ENCODE measurements around the gene SHISAL1.

The SHISAL1 gene

GRCh38 chr22:44341431-44342346 is 28.9 kb upstream of the SHISAL1 start:
- no peak for DNase-seq

DNA sequence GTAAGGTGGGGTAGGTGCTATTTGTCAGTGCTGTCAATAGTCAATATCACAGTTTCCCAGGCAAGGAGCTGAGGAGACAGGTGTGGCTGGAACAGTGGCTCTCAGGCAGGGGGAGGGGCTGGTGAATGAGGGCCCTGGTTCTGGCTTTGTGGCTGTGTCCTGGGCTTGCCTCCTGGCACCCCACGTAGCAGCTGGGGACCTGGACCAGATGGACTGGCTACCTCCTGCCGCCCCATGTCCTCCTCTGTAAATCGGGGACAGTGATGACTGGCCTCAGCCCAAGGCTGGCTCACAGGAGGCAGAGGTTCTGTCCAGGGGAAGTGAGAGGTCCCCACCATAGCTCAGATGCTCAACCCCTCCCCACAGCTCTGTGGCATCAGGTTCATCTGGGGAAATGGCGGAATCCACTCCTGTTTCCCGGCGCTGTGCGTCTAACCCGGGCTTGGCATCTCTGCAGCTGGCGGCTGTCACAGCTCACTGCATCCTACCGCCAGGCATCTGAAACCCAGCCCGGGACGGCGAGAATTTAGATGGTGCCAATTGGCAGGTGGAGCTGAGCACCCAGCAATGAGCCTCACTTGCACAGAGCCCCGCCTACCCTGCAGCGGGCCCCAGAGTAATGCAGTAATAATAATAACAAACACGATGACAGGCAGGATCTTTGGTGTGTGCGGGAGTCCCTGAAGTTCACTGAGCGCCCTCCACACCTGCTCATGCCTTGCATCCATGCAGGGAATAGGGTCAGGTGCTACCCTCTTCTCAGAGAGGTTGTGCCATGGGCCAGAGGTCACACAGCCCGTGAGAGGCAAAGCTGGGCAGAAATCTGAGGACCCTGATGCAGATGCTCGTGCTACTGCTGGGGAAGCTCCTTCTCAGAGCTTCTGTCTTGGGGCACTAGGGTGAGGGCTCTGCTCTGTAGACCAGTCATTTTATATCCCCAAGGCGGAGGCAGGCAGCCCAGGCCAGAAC is 27.8 kb upstream of the SHISAL1 start:
- DNase-seq: no peak

DNA sequence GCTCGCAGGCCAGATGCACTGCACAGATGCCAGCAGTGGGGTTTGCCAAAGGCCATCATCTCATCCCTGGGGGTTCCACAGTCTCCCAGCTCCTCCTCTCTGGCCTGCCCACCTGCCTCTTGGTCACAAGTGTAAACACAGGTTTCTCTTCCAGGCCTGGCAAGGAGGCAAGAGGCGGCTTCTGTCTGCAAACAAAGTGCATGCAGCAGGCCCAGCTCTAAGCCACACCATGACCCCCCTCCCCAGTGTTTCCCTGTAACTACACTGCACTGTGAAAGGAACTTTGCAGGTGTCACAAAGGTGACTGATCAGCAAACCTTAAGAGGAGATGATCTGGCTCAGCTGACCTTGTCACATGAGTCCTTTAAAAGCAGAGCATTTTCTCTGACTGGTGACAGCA is 26.2 kb upstream of the SHISAL1 start:
- no peak for DNase-seq

DNA sequence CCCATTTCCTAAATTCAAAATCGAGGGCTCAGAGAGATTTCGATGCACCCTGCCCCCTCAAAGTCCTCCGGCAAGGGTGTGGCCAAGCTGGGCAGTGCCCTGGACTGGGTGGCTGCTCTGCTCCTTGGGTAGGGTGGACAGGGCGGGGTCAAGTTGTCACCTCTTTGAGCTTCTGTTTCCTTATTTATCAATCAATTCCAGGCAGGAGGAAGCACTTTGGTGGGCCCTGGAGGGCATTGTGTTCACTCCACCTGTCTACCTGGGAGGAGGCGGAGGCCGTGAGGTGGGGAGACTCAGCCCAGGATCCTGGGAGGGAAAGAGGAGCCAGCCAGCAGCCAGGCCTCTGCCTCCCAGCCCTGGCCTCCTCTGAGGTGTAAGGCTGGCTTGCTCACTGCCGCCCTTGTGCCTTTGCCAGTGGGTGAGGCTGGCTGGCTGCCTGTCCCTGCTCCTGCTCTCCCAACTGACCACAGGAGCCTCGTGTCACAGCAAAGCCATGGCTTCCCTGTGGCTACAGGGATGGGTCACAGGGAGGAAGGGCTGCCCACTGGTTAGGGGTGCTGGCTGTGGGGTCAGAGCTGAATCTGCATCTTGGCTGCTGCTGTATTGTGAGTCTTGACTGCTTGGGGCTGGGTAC is 25.5 kb upstream of the SHISAL1 start:
- no peak for DNase-seq

GRCh38 chr22:44337678-44338004 is 24.9 kb upstream of the SHISAL1 start:
- DNase-seq: no peak

- DNase-seq: no peak
Measured at GRCh38 chr22:44336962-44337677, 24.4 kb upstream of the SHISAL1 start.

DNA sequence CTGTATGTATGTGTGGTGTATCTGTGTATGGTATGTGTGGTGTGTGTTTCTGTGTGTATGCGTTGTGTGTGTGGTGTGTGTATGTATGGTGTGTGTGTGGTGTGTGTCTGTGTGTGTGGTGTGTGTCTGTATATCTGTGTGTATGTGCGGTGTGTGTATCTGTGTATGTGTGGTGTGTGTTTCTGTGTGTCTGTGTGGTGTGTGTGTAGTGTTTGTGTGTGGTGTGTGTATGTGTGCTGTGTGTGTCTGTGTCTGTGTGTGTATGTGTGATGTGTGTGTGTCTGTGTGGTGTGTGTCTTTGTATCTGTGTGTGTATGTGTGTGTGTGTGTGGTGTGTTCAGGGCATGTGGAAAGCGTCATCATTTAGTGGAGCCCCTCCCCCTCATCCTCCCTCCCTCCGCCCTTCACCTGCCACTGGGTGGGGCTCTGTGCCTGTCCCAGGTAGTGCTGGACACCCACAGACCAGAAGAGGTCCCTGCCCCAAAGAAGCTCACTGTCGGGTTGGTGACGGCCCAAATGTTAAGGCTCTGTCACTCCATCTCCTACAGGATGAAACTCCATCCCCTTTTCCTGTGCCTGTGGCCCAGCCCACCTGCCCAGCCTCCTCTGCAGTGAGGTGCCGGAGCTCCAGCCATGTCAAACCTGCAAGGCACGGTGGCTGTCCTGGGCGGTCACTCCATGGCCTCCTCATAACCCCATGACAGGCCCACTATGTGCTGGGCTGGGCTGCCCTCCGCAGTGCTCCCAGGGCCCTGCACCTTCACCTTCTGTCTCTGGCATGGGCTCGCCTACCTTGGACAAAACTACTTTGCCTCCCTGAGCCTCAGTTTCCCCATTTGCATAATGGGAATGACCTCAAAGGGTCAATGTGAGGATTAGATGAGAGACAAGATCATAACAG is 23.4 kb upstream of the SHISAL1 start:
- peak; percentile 4 for DNase-seq

DNA sequence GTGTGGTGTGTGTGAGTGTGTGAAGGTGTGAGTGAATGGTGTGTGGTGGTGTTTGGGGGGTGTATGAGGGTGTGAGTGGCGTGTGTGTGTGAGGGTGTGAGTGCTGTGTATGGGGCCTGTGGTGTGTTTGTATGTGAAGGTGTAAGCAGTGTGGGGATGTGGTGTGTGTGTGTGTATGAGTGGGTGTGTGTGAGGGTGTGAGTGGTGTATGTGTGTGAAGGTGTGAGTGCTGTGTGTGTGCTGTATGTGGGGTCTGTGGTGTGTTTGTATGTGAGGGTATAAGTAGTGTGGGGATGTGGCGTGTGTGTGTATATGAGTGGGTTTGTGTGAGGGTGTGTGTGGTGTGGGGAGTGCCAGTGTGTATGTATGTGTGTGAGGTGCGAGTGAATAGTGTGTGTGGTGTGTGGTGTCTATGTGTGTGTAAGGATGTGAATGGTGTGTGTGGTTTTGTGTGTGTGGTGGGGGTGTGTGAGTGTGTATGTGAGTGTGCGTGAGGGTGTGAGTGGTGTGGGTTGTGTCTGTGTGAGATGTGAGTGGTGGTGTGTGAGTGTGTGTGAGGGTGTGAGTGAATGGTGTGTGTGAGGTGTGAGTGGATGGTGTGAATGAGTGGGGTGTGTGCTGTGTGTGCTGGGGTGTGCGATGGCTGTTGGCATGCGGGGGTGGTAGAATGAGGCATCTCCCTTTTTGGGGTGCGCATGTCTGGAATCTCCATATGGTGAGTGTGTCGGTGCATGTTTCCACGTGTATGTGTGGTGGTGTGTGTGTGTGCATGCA is 22.5 kb upstream of the SHISAL1 start:
- DNase-seq: no peak

DNA sequence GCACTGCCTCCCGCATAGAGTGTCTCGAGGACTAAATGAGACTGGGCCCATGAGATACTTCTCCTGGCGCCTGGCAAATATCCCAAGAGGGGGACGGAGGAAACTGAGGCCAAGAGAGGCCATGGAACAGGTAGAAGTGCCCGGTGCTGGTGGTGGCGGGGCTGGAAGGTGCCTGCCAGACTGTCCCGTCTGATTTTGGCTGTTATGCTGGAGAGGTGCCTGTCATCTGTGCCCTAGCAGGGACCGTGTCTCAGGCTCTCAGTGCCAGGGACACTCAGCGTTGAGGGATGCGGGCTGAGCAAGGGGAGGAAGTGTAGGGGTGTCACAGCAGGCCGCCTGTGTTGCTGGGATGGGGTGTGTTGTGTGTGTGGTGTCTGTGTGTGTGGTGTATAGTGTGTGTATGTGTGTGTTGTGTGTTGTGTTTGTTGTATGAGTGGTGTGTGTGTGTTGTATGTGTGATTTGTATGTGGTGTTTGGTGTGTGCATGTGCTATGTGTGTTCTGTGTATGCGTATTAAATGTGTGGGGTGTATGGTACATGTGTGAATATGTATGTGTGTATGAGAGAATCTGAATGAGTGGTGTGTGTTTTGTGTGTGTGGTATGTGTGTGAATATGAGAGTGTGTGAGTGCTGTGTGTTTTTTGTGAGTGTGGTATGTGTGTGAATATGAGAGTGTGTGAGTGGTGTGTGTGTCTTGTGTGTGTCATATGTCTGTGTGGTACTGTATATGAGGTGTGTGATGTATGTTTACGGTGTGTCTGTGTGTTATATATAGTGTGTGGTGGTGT is 21.3 kb upstream of the SHISAL1 start:
- no peak for DNase-seq

DNA sequence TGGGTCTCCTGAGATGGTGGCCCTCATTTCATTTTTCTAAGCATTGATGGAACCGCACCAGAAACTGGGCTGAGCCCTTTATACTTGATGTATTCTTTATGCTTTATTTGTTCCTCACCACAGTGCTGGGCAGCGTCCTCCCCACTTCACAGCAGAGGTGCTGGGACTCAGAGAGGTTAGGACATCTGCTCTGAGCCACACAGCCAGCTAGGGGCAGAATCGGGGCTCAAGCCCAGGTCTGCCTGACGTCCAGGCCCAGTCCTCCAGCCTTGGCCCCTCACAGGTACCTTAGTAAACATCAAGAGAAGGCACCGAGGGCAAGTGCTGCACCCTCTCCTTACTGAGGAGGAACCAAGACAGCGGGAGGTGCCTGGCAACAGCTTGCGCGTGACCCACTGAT is 20.2 kb upstream of the SHISAL1 start:
- no peak for DNase-seq

DNA sequence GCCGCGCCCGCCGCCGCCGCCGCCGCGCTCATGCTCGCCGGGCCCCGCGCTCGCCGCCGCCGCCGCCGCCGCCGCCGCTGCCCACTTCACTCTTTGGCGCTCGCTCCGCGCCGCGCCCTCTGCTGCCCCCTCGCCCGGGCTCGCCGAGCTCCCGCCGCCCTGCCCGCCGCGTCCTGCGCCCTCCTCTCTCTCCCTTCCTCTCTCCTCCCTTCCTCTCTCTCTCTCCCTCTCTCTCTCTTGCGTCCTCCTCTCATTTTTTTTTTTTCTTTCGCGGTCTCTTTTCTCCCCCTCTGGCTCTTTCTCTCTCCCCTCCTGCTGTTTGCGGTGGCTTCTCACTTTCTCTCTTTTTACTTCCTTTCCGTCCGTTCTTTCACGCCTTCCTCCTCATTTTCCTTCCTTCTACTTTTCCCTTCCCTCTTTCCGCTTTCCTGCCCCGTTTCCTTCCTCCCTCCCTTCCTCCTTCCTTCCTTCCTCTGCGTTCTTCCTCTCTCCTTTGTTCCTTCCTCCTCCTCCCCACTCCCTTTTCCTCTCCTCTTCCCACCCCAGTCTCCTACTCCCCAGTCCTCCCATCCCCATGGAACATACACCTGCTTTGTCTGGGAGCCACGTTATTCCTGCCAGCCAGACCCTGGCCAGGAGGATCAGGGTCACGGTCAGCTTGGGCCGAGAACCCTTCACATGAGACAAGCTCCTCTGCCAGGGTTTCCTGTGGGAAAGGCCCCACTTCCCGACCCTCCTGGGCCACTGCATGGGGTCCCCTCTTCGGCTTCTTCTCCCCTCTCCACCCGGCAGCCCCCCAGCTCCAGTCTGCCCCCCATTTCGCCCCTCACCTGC is 19.3 kb upstream of the SHISAL1 start:
- DNase-seq: no peak

- DNase-seq: no peak
Measured at GRCh38 chr22:44330744-44331660, 18.3 kb upstream of the SHISAL1 start.

- no peak for DNase-seq
Measured at GRCh38 chr22:44330188-44330743, 17.5 kb upstream of the SHISAL1 start.

DNA sequence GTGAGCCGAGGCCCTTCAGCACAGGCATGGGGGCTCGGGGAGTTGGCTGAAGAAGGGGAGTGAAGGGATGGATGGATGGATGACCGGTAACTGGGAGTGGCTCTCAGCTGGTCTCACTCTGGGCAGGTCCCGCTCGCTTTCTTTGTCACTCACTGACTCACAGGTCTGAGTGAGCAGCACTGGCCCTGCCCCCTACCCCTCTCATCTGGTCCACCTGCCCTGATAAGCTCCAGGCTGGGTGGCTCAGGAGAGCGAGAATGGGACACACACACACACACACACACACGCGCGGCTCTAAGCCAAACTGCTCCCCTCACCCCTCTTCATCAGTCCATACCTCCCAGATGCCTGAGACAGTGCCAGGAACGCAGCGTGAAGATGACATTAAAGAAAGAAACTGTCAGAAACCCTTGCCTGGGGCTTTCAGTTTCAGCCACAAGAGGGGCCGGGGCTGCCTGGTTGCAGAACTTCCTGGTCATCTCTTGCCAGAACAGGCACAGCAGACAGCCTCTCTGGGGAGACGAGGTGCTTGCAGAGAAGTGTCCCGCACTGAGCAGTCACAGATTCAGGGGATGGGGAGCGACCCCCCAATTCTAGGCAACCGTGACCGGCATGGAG is 16.5 kb upstream of the SHISAL1 start:
- no peak for DNase-seq

- DNase-seq: no peak
Measured at GRCh38 chr22:44328762-44329161, 16.0 kb upstream of the SHISAL1 start.

DNA sequence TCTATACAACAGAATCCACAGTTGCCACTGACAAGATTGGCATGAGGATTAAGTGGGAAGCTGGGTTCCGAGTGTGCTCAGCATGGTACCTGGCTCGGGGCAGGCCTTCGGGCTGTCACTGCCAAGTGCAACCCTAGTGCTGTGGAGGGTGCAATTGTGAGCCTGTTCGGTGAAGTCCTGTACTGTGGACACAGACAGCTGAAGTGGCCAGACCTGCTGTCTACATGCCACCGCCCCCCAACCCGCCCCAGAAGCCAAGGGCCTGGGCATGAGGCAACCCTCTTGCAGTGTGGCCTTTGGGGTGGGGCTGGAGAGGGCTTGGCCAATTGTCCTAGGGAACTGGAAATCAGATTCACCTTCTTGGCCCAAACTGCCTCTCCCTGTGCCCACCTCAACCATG is 15.6 kb upstream of the SHISAL1 start:
- no peak for DNase-seq

- no peak for DNase-seq
Measured at GRCh38 chr22:44326491-44326885, 13.7 kb upstream of the SHISAL1 start.
